ENCODE results near the gene NRCAM.

Gene NRCAM

GRCh38 chr7:108497082-108497725 lies 41.0 kb upstream of the NRCAM start:
- H3K79me1 ChIP-seq (ENCODE audit: low read length): no peaks in the 10 kb centered on the region
- H2BK5ac ChIP-seq (ENCODE audit: low read length): no peak overlapping the region
- H3K27ac ChIP-seq (ENCODE audit: low read depth, low read length): no peak overlapping the region
- H3K36me3 ChIP-seq (ENCODE audit: control insufficient read depth, insufficient read depth, low read length): no peaks in the 10 kb centered on the region
- H2AK5ac ChIP-seq (ENCODE audit: low read length): no peak overlapping the region
- no peak overlapping the region for H3K56ac ChIP-seq (ENCODE audit: low read length)
- no peak overlapping the region for H3K9ac ChIP-seq (ENCODE audit: low read length)
- H3K18ac ChIP-seq (ENCODE audit: low read length): no peak overlapping the region
- DNase-seq: peak; percentile 65
- no peak overlapping the region for H3K4me2 ChIP-seq (ENCODE audit: low read length)
- no peak overlapping the region for H2BK120ac ChIP-seq (ENCODE audit: low read depth, low read length)
- no peaks in the 10 kb centered on the region for H3K27me3 ChIP-seq (ENCODE audit: insufficient read depth, low read length, poor library complexity)
- H4K5ac ChIP-seq (ENCODE audit: low read length): no peak overlapping the region
- no peak overlapping the region for H2BK15ac ChIP-seq (replicated peaks; ENCODE audit: low read depth)
- no peak overlapping the region for H4K8ac ChIP-seq (ENCODE audit: low read depth, low read length)
- no peak overlapping the region for H3K4ac ChIP-seq (ENCODE audit: low read depth, low read length)
- no CpG with 5 or more reads among the region's 3 CpGs for WGBS (ENCODE audit: extremely low coverage, insufficient coverage, low lambda C conversion rate)
- H3K4me3 ChIP-seq (ENCODE audit: low read length): no peak overlapping the region
- H3K79me2 ChIP-seq (ENCODE audit: control insufficient read depth, insufficient read depth, low read length): no peaks in the 10 kb centered on the region
- no peak overlapping the region for H3K23ac ChIP-seq (ENCODE audit: low read length)
- no peaks in the 10 kb centered on the region for H3K4me1 ChIP-seq (ENCODE audit: control insufficient read depth, low read depth, low read length)

- no peak overlapping the region for H2BK5ac ChIP-seq (ENCODE audit: low read length)
- no peaks in the 10 kb centered on the region for H3K79me1 ChIP-seq (ENCODE audit: low read length)
- no peak overlapping the region for H2BK15ac ChIP-seq (replicated peaks; ENCODE audit: low read depth)
- H3K4me2 ChIP-seq (ENCODE audit: low read length): no peak overlapping the region
- DNase-seq: peak; percentile 57
- no peak overlapping the region for H4K8ac ChIP-seq (ENCODE audit: low read depth, low read length)
- H2AK5ac ChIP-seq (ENCODE audit: low read length): no peak overlapping the region
- H3K4ac ChIP-seq (ENCODE audit: low read depth, low read length): no peak overlapping the region
- no peaks in the 10 kb centered on the region for H3K4me1 ChIP-seq (ENCODE audit: control insufficient read depth, low read depth, low read length)
- H3K27ac ChIP-seq (ENCODE audit: low read depth, low read length): no peak overlapping the region
- no peak overlapping the region for H3K23ac ChIP-seq (ENCODE audit: low read length)
- H3K4me3 ChIP-seq (ENCODE audit: low read length): no peak overlapping the region
- no peak overlapping the region for H2BK120ac ChIP-seq (ENCODE audit: low read depth, low read length)
- no peaks in the 10 kb centered on the region for H3K79me2 ChIP-seq (ENCODE audit: control insufficient read depth, insufficient read depth, low read length)
- H3K36me3 ChIP-seq (ENCODE audit: control insufficient read depth, insufficient read depth, low read length): no peaks in the 10 kb centered on the region
- H3K27me3 ChIP-seq (ENCODE audit: insufficient read depth, low read length, poor library complexity): no peaks in the 10 kb centered on the region
- no peak overlapping the region for H3K9ac ChIP-seq (ENCODE audit: low read length)
- no peak overlapping the region for H4K5ac ChIP-seq (ENCODE audit: low read length)
- H3K56ac ChIP-seq (ENCODE audit: low read length): no peak overlapping the region
- no peak overlapping the region for H3K18ac ChIP-seq (ENCODE audit: low read length)
- no CpG with 5 or more reads among the region's 4 CpGs for WGBS (ENCODE audit: extremely low coverage, insufficient coverage, low lambda C conversion rate)
These were observed 36.5 kb upstream of the NRCAM start for GRCh38 chr7:108492742-108493141.

GRCh38 chr7:108488768-108489538 lies 32.7 kb upstream of the NRCAM start:
- Histone ChIP-seq H3K4me1 (ENCODE audit: control insufficient read depth, low read depth, low read length) (no peaks in the 10 kb centered on the region), H3K9ac (ENCODE audit: low read length) (no peak overlapping the region), H3K79me2 (ENCODE audit: control insufficient read depth, insufficient read depth, low read length) (no peaks in the 10 kb centered on the region), H4K5ac (ENCODE audit: low read length) (no peak overlapping the region), H4K8ac (ENCODE audit: low read depth, low read length) (no peak overlapping the region), H2BK5ac (ENCODE audit: low read length) (no peak overlapping the region), H3K18ac (ENCODE audit: low read length) (no peak overlapping the region), H3K79me1 (ENCODE audit: low read length) (no peaks in the 10 kb centered on the region), H3K27me3 (ENCODE audit: insufficient read depth, low read length, poor library complexity) (no peaks in the 10 kb centered on the region), H3K23ac (ENCODE audit: low read length) (no peak overlapping the region), H3K27ac (ENCODE audit: low read depth, low read length) (no peak overlapping the region), H3K4ac (ENCODE audit: low read depth, low read length) (no peak overlapping the region), H3K36me3 (ENCODE audit: control insufficient read depth, insufficient read depth, low read length) (no peaks in the 10 kb centered on the region), H2BK120ac (ENCODE audit: low read depth, low read length) (no peak overlapping the region), H3K4me2 (ENCODE audit: low read length) (no peak overlapping the region), H3K56ac (ENCODE audit: low read length) (no peak overlapping the region), H3K4me3 (ENCODE audit: low read length) (no peak overlapping the region), H2BK15ac (replicated peaks; ENCODE audit: low read depth) (no peak overlapping the region), H2AK5ac (ENCODE audit: low read length) (no peak overlapping the region)
- peak; percentile 61 for DNase-seq
- no CpG with 5 or more reads among the region's 4 CpGs for WGBS (ENCODE audit: extremely low coverage, insufficient coverage, low lambda C conversion rate)

GRCh38 chr7:108487646-108488045 lies 31.4 kb upstream of the NRCAM start:
- no peaks in the 10 kb centered on the region for H3K36me3 ChIP-seq (ENCODE audit: control insufficient read depth, insufficient read depth, low read length)

GRCh38 chr7:108486291-108486966 lies 30.2 kb upstream of the NRCAM start:
- no peak overlapping the region for H4K8ac ChIP-seq (ENCODE audit: low read depth, low read length)
- H3K4me1 ChIP-seq (ENCODE audit: control insufficient read depth, low read depth, low read length): no peaks in the 10 kb centered on the region
- H3K4me3 ChIP-seq (ENCODE audit: low read length): no peak overlapping the region
- H3K79me2 ChIP-seq (ENCODE audit: control insufficient read depth, insufficient read depth, low read length): no peaks in the 10 kb centered on the region
- no peak overlapping the region for H2AK5ac ChIP-seq (ENCODE audit: low read length)
- H2BK5ac ChIP-seq (ENCODE audit: low read length): no peak overlapping the region
- no peaks in the 10 kb centered on the region for H3K36me3 ChIP-seq (ENCODE audit: control insufficient read depth, insufficient read depth, low read length)
- no peak for DNase-seq
- H3K27me3 ChIP-seq (ENCODE audit: insufficient read depth, low read length, poor library complexity): no peaks in the 10 kb centered on the region
- no peak overlapping the region for H3K4ac ChIP-seq (ENCODE audit: low read depth, low read length)
- H3K18ac ChIP-seq (ENCODE audit: low read length): no peak overlapping the region
- no peak overlapping the region for H2BK120ac ChIP-seq (ENCODE audit: low read depth, low read length)
- H4K5ac ChIP-seq (ENCODE audit: low read length): no peak overlapping the region
- no peak overlapping the region for H3K23ac ChIP-seq (ENCODE audit: low read length)
- H2BK15ac ChIP-seq (replicated peaks; ENCODE audit: low read depth): no peak overlapping the region
- H3K79me1 ChIP-seq (ENCODE audit: low read length): no peaks in the 10 kb centered on the region
- H3K4me2 ChIP-seq (ENCODE audit: low read length): no peak overlapping the region
- H3K27ac ChIP-seq (ENCODE audit: low read depth, low read length): no peak overlapping the region
- WGBS (ENCODE audit: extremely low coverage, insufficient coverage, low lambda C conversion rate): no CpG with 5 or more reads among the region's 5 CpGs
- H3K56ac ChIP-seq (ENCODE audit: low read length): no peak overlapping the region
- no peak overlapping the region for H3K9ac ChIP-seq (ENCODE audit: low read length)

More at GRCh38 chr7:108487646-108488045, 31.4 kb upstream of the NRCAM start:
- no peak overlapping the region for H3K18ac ChIP-seq (ENCODE audit: low read length)
- H3K79me1 ChIP-seq (ENCODE audit: low read length): no peaks in the 10 kb centered on the region
- no peak overlapping the region for H4K8ac ChIP-seq (ENCODE audit: low read depth, low read length)
- no peak overlapping the region for H2BK15ac ChIP-seq (replicated peaks; ENCODE audit: low read depth)
- no peak overlapping the region for H3K4ac ChIP-seq (ENCODE audit: low read depth, low read length)
- H3K79me2 ChIP-seq (ENCODE audit: control insufficient read depth, insufficient read depth, low read length): no peaks in the 10 kb centered on the region
- no peaks in the 10 kb centered on the region for H3K4me1 ChIP-seq (ENCODE audit: control insufficient read depth, low read depth, low read length)
- no peak overlapping the region for H2BK5ac ChIP-seq (ENCODE audit: low read length)
- H3K4me3 ChIP-seq (ENCODE audit: low read length): no peak overlapping the region
- H2AK5ac ChIP-seq (ENCODE audit: low read length): no peak overlapping the region
- H3K27ac ChIP-seq (ENCODE audit: low read depth, low read length): no peak overlapping the region
- no peak overlapping the region for H3K9ac ChIP-seq (ENCODE audit: low read length)
- H2BK120ac ChIP-seq (ENCODE audit: low read depth, low read length): no peak overlapping the region
- no peak for DNase-seq
- H3K4me2 ChIP-seq (ENCODE audit: low read length): no peak overlapping the region
- H3K56ac ChIP-seq (ENCODE audit: low read length): no peak overlapping the region
- H3K23ac ChIP-seq (ENCODE audit: low read length): no peak overlapping the region
- no peaks in the 10 kb centered on the region for H3K27me3 ChIP-seq (ENCODE audit: insufficient read depth, low read length, poor library complexity)
- H4K5ac ChIP-seq (ENCODE audit: low read length): no peak overlapping the region
